Glomerular visceral epithelial cell (primary cell): ENCODE results near the gene ZNF212.
"Not testable (repeated sequence)": the region's sequence is repeated elsewhere in the genome, so short reads cannot be mapped to it uniquely, and the experiment has no call there.

Experiments
- DNase-seq: peaks from one replicate; pipeline ENCODE4 v3.0.0-alpha.2; 2016; ENCODE audit errors: extremely low spot score

ZNF212 gene

GRCh38 chr7:149253665-149254064, 14.2 kb downstream of the ZNF212 start:
- DNase-seq: no peak

- no peak for DNase-seq
Measured at GRCh38 chr7:149254181-149254858, 14.9 kb downstream of the ZNF212 start.

GRCh38 chr7:149255174-149255573, 15.7 kb downstream of the ZNF212 start:
- no peak for DNase-seq

- DNase-seq: no peak
Measured at GRCh38 chr7:149256568-149256967, 17.1 kb downstream of the ZNF212 start.

GRCh38 chr7:149257146-149257545, 17.7 kb downstream of the ZNF212 start:
- DNase-seq: no peak

GRCh38 chr7:149261316-149261828, 21.9 kb downstream of the ZNF212 start:
- peak; percentile 40 for DNase-seq

- peak; percentile 85 for DNase-seq
Measured at GRCh38 chr7:149261829-149262617, 22.6 kb downstream of the ZNF212 start, which contains the start of gene ZNF783. ZNF783 (plus strand) TSS chr7:149262196; CDS start chr7:149262334, 138 bp downstream.

- DNase-seq: no peak
Measured at GRCh38 chr7:149266451-149266850, 27.0 kb downstream of the ZNF212 start.

- no peak for DNase-seq
Measured at GRCh38 chr7:149267733-149268132, 28.3 kb downstream of the ZNF212 start.

GRCh38 chr7:149274424-149274823, 35.0 kb downstream of the ZNF212 start:
- DNase-seq: not testable (repeated sequence)

- DNase-seq: no peak
Measured at GRCh38 chr7:149277871-149278270, 38.4 kb downstream of the ZNF212 start.

GRCh38 chr7:149278396-149278795, 38.9 kb downstream of the ZNF212 start:
- no peak for DNase-seq

- DNase-seq: no peak
Measured at GRCh38 chr7:149279111-149279743, 39.8 kb downstream of the ZNF212 start.

GRCh38 chr7:149280151-149280550, 40.7 kb downstream of the ZNF212 start:
- no peak for DNase-seq

GRCh38 chr7:149280661-149281507, 41.4 kb downstream of the ZNF212 start:
- DNase-seq: no peak

- DNase-seq: no peak
Measured at GRCh38 chr7:149281508-149282330, 42.3 kb downstream of the ZNF212 start.

- no peak for DNase-seq
Measured at GRCh38 chr7:149282331-149282655, 42.8 kb downstream of the ZNF212 start.

GRCh38 chr7:149283321-149283720, 43.9 kb downstream of the ZNF212 start:
- DNase-seq: no peak

- no peak for DNase-seq
Measured at GRCh38 chr7:149284343-149284742, 44.9 kb downstream of the ZNF212 start.

GRCh38 chr7:149284850-149285585, 45.6 kb downstream of the ZNF212 start:
- peak; percentile 82 for DNase-seq
